ENCODE results near the gene FAIM.

- TF ChIP-seq CTCF (IDR thresholded peaks at IDR 0.05; ENCODE audit: low read depth, low read length) (no peak), POLR2A (IDR thresholded peaks at IDR 0.05; ENCODE audit: extremely low read depth, insufficient read length) (no peak)
Measured at GRCh38 chr3:138609898-138610266, 1.3 kb downstream of the FAIM start.
